GM12873 (cell line): ENCODE results near the gene CISD1.

Experiments
- CTCF ChIP-seq: IDR thresholded peaks from 2 replicates; pipeline ENCODE4 v1.5.1; 2012; ENCODE audit warnings: low read depth, mild to moderate bottlenecking, moderate library complexity, low read length, control low read depth; ENCODE audit not compliant: insufficient read depth; ENCODE audit errors: missing control alignments

CISD1 gene

GRCh38 chr10:58282615-58283014, 13.7 kb downstream of the CISD1 start:
- TF ChIP-seq CTCF: no peak

- peak; percentile 69 for TF ChIP-seq CTCF
Observed at GRCh38 chr10:58291538-58292174, 22.7 kb downstream of the CISD1 start.

GRCh38 chr10:58293989-58294388, 25.0 kb downstream of the CISD1 start:
- TF ChIP-seq CTCF: no peak

GRCh38 chr10:58299580-58299979, 30.6 kb downstream of the CISD1 start:
- TF ChIP-seq CTCF: peak; percentile 88

GRCh38 chr10:58300676-58301075, 31.7 kb downstream of the CISD1 start:
- TF ChIP-seq CTCF: no peak

- no peak for TF ChIP-seq CTCF
Observed at GRCh38 chr10:58302254-58302653, 33.3 kb downstream of the CISD1 start.

- no peak for TF ChIP-seq CTCF
Observed at GRCh38 chr10:58304099-58304633, 35.2 kb downstream of the CISD1 start.
